D721Med (cell line): Measurements from ENCODE around the gene KCNC2.
A peak's percentile ranks its signal among the peaks of the same experiment; 100 is the strongest.

Experiments
- DNase-seq: peaks from one replicate; pipeline ENCODE4 v3.0.0; 2011; ENCODE audit warnings: low spot score; ENCODE audit not compliant: insufficient read length
- FAIRE-seq: peaks from 2 replicates; lab custom pipeline; 2011; peaks lifted over from hg19 to GRCh38; lab: Jason Lieb, UNC
- CTCF ChIP-seq: IDR thresholded peaks from 2 replicates; pipeline ENCODE4 v1.5.1; 2012; ENCODE audit warnings: mild to moderate bottlenecking, control low read depth; ENCODE audit not compliant: insufficient read depth; ENCODE audit errors: missing control alignments

Gene KCNC2

GRCh38 chr12:75081305-75081704 lies 128.3 kb downstream of the KCNC2 start:
- FAIRE-seq, result no peak

GRCh38 chr12:75080582-75080981 lies 129.1 kb downstream of the KCNC2 start:
- no peak for TF ChIP-seq CTCF
- FAIRE-seq (no peak), DNase-seq (no peak)

More at GRCh38 chr12:75081305-75081704, 128.3 kb downstream of the KCNC2 start:
- TF ChIP-seq CTCF, result no peak
- DNase-seq, result no peak

GRCh38 chr12:75065482-75065881 lies 144.2 kb downstream of the KCNC2 start:
- FAIRE-seq, result peak; percentile 78
- no peak for DNase-seq
- TF ChIP-seq CTCF, result no peak

- TF ChIP-seq CTCF, result no peak
- DNase-seq (no peak), FAIRE-seq (no peak)
Observed at GRCh38 chr12:75062691-75063090, 146.9 kb downstream of the KCNC2 start.

- no peak for TF ChIP-seq CTCF
- DNase-seq, result no peak
- FAIRE-seq, result no peak
Observed at GRCh38 chr12:75058228-75058627, 151.4 kb downstream of the KCNC2 start.

GRCh38 chr12:75048767-75049166 lies 160.9 kb downstream of the KCNC2 start:
- no peak for DNase-seq
- FAIRE-seq, result no peak
- no peak for TF ChIP-seq CTCF

- no peak for TF ChIP-seq CTCF
- FAIRE-seq, result no peak
- no peak for DNase-seq
Observed at GRCh38 chr12:75047885-75048525, 161.6 kb downstream of the KCNC2 start.
